GM12878 (cell line): ENCODE data around the gene IFNL2.

Experiments
- BACH1 ChIP-seq: fragments of 450-650 bp; IDR thresholded peaks from 2 replicates; pipeline ENCODE4 v1.6.1; 2017; ENCODE audit warnings: mild to moderate bottlenecking, borderline replicate concordance
- EZH2 ChIP-seq: IDR thresholded peaks from 2 replicates; pipeline ENCODE4 v1.6.1; 2012; ENCODE audit warnings: low read depth, mild to moderate bottlenecking, control low read depth, inconsistent platforms, low read length, borderline replicate concordance; ENCODE audit not compliant: control insufficient read depth
- HDGF ChIP-seq: fragments of 450-650 bp; IDR thresholded peaks from 2 replicates; pipeline ENCODE4 v1.6.1; 2016; ENCODE audit warnings: antibody characterized with exemption
- JUNB ChIP-seq: IDR thresholded peaks from 2 replicates; pipeline ENCODE4 v1.6.1; 2016; ENCODE audit warnings: antibody characterized with exemption, mild to moderate bottlenecking
- ZNF274 ChIP-seq: IDR thresholded peaks from one replicate; pipeline ENCODE4 v1.8.0; 2011; ENCODE audit not compliant: insufficient read length, insufficient read depth
- ZNF687 ChIP-seq: fragments of 450-650 bp; IDR thresholded peaks from 2 replicates; pipeline ENCODE4 v1.6.1; 2017; ENCODE audit warnings: mild to moderate bottlenecking, moderate library complexity
- ZZZ3 ChIP-seq: IDR thresholded peaks from 2 replicates; pipeline ENCODE4 v1.6.1; 2011; ENCODE audit warnings: low read depth; ENCODE audit not compliant: control insufficient read depth, insufficient read length

- TF ChIP-seq BACH1, result no peak
- TF ChIP-seq JUNB, result no peak
- TF ChIP-seq EZH2, result no peak
- TF ChIP-seq ZZZ3, result no peak
- TF ChIP-seq ZNF274, result no peak
- no peak for TF ChIP-seq HDGF
- TF ChIP-seq ZNF687, result no peak
Observed at GRCh38 chr19:39308531-39309304, 40.5 kb downstream of the IFNL2 start.
